ENCODE measurements around the gene C22orf42. TPM values are rescaled to one million over a fixed set of nuclear protein-coding genes. Genes with fewer than 3 reads are reported as not detected.

Gene C22orf42
- total RNA-seq, 3 donors from 2014 or later (not counting 1 experiment from before 2014, with no cell fraction given), result not detected

DNA sequence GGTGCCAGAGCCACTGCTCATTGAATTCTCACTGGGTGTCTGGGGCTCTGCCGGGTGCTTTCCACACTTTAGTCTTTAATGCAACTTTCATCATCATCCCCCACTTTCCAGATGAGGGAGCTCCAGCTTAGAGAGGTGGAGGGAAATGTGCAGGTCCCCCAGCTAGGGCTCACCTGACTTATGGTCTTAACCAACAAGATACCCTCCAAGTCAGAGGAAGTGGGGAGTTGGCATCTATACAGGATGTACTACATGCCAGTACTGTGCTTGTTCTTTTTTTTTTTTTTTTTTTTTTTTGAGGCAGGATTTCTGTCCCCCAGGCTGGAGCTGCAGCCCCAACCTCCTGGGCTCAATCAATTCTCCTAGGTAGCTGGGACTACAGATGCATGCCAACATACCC lies 26.3 kb downstream of the C22orf42 start:
- intact Hi-C loops (cut with micrococcal nuclease), result no loop called here
- peaks cover 0 to 5% of the 10 kb centered on the region in 2 donors for H3K27me3 Mint-ChIP-seq (ENCODE audit: low read depth in 2 of 2)
- peaks cover 5 to 6% of the 10 kb centered on the region in 2 donors for H3K4me1 Mint-ChIP-seq
- no peak overlapping the region for H3K4me3 ChIP-seq (ENCODE audit: low read length)
- TF ChIP-seq, protein P1, sequence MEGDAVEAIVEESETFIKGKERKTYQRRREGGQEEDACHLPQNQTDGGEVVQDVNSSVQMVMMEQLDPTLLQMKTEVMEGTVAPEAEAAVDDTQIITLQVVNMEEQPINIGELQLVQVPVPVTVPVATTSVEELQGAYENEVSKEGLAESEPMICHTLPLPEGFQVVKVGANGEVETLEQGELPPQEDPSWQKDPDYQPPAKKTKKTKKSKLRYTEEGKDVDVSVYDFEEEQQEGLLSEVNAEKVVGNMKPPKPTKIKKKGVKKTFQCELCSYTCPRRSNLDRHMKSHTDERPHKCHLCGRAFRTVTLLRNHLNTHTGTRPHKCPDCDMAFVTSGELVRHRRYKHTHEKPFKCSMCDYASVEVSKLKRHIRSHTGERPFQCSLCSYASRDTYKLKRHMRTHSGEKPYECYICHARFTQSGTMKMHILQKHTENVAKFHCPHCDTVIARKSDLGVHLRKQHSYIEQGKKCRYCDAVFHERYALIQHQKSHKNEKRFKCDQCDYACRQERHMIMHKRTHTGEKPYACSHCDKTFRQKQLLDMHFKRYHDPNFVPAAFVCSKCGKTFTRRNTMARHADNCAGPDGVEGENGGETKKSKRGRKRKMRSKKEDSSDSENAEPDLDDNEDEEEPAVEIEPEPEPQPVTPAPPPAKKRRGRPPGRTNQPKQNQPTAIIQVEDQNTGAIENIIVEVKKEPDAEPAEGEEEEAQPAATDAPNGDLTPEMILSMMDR (IDR thresholded peaks at IDR 0.05), result no peak
- no peak for DNase-seq
- ATAC-seq, result no peak
- no peaks in the 10 kb centered on the region for H3K36me3 Mint-ChIP-seq
- H3K36me3 ChIP-seq (ENCODE audit: control insufficient read depth, insufficient read depth, low read length), result no peaks in the 10 kb centered on the region
- no peak overlapping the region for H3K27ac Mint-ChIP-seq
- no peak overlapping the region for H3K27ac ChIP-seq (ENCODE audit: low read length)
- no peaks in the 10 kb centered on the region for H3K9me3 ChIP-seq (ENCODE audit: control insufficient read depth, insufficient read depth, low read length)
- H3K27me3 ChIP-seq (ENCODE audit: control insufficient read depth, insufficient read depth, low read length), result no peaks in the 10 kb centered on the region
- peaks cover 10% of the 10 kb centered on the region for H3K4me1 ChIP-seq (ENCODE audit: control insufficient read depth, insufficient read depth, low read length)
- no peaks in the 10 kb centered on the region for H3K9me3 Mint-ChIP-seq
- no CpG with 5 or more reads among the region's 1 CpG for WGBS (ENCODE audit: insufficient coverage)
- no peak overlapping the region for H3K4me3 Mint-ChIP-seq

DNA sequence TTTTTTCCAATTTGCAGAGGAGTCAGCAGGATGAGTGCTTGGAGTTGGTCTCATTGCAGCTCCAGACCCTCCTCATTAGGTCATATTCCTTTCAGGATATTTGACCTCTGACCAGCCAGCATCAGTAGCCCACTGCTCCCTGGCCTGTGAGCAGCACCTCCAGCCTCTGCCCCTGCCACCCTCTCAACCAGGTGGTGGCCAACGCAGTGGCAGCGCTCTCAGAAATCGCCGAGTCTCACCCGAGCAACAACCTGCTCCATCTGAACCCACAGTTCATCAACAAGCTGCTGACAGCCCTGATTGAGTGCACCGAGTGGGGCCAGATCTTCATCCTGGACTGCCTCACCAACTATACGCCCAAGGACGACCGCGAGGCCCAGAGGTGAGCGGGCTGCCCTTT lies 27.0 kb downstream of the C22orf42 start:
- Mint-ChIP-seq H3K9me3 (no peaks in the 10 kb centered on the region), H3K4me1 (no peaks in the 10 kb centered on the region), H3K27ac (no peak overlapping the region), H3K27me3 (ENCODE audit: low read depth in 2 of 2) (peaks cover 0 to 5% of the 10 kb centered on the region in 2 donors), H3K4me3 (no peak overlapping the region), H3K36me3 (no peaks in the 10 kb centered on the region)
- TF ChIP-seq, protein P1 (IDR thresholded peaks at IDR 0.05), result no peak
- Histone ChIP-seq H3K4me1 (ENCODE audit: control insufficient read depth, insufficient read depth, low read length) (peaks cover 3% of the 10 kb centered on the region), H3K36me3 (ENCODE audit: control insufficient read depth, insufficient read depth, low read length) (no peaks in the 10 kb centered on the region), H3K4me3 (ENCODE audit: low read length) (no peak overlapping the region), H3K27me3 (ENCODE audit: control insufficient read depth, insufficient read depth, low read length) (no peaks in the 10 kb centered on the region), H3K9me3 (ENCODE audit: control insufficient read depth, insufficient read depth, low read length) (no peaks in the 10 kb centered on the region), H3K27ac (ENCODE audit: low read length) (no peak overlapping the region)
- WGBS (ENCODE audit: insufficient coverage), result 96% methylated on average over 11 of the region's 11 CpGs
- intact Hi-C loops (cut with micrococcal nuclease), result no loop called here
- ATAC-seq, result no peak
- no peak for DNase-seq

DNA sequence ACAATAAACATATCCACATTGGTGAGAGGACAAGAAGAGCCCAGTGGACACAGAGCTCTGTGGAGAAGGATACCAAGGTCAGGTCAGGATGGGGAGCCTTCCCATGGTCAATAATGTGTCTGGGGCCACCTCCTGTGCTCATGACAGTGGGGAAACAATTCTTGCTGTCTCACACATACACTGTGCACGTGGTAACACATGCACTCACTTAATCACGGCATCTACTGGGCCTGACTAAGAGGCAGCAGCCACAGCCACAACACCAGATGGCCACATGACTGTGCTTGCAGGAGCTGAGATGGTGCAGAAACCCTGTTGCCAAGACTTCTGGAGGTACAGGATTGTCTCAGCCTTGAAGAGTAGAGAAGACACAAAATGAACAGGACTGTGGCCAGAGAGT lies 28.6 kb downstream of the C22orf42 start:
- Mint-ChIP-seq H3K4me3 (no peak overlapping the region), H3K27ac (no peak overlapping the region), H3K9me3 (no peaks in the 10 kb centered on the region), H3K36me3 (no peaks in the 10 kb centered on the region), H3K4me1 (no peaks in the 10 kb centered on the region), H3K27me3 (ENCODE audit: low read depth in 2 of 2) (peaks cover 0 to 5% of the 10 kb centered on the region in 2 donors)
- Histone ChIP-seq H3K27ac (ENCODE audit: low read length) (no peak overlapping the region), H3K4me1 (ENCODE audit: control insufficient read depth, insufficient read depth, low read length) (no peaks in the 10 kb centered on the region), H3K4me3 (ENCODE audit: low read length) (no peak overlapping the region), H3K36me3 (ENCODE audit: control insufficient read depth, insufficient read depth, low read length) (no peaks in the 10 kb centered on the region), H3K9me3 (ENCODE audit: control insufficient read depth, insufficient read depth, low read length) (no peaks in the 10 kb centered on the region), H3K27me3 (ENCODE audit: control insufficient read depth, insufficient read depth, low read length) (no peaks in the 10 kb centered on the region)
- ATAC-seq, result no peak
- intact Hi-C loops (cut with micrococcal nuclease), result no loop called here
- no peak for DNase-seq
- WGBS (ENCODE audit: insufficient coverage), result 66% methylated on average over 2 of the region's 2 CpGs
- TF ChIP-seq, protein P1 (IDR thresholded peaks at IDR 0.05), result no peak

DNA sequence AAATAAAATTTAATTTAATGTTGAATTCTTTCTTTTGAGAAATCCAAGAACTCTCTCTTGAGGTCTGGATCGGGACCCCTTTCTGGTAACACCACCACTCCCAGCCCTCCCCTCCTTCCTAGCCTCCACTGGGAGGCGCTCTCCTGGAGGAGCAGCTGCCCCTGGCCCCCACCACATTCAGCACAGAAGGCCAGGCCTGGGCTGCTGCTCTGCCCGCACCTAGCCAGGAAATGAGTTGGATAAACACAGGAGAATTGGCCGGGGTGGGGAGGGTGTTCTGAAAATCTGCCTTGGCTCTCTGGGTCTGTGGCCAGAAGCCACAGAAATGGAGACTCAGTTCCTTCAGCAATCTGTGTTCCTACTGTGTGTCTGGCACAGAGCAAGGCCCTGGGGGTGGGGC lies 31.2 kb downstream of the C22orf42 start:
- Histone ChIP-seq H3K36me3 (ENCODE audit: control insufficient read depth, insufficient read depth, low read length) (no peaks in the 10 kb centered on the region), H3K4me3 (ENCODE audit: low read length) (no peak overlapping the region), H3K27me3 (ENCODE audit: control insufficient read depth, insufficient read depth, low read length) (no peaks in the 10 kb centered on the region), H3K27ac (ENCODE audit: low read length) (no peak overlapping the region), H3K4me1 (ENCODE audit: control insufficient read depth, insufficient read depth, low read length) (no peaks in the 10 kb centered on the region), H3K9me3 (ENCODE audit: control insufficient read depth, insufficient read depth, low read length) (no peaks in the 10 kb centered on the region)
- Mint-ChIP-seq H3K4me1 (no peaks in the 10 kb centered on the region), H3K36me3 (no peaks in the 10 kb centered on the region), H3K27ac (no peak overlapping the region), H3K27me3 (ENCODE audit: low read depth in 2 of 2) (peaks cover 0 to 5% of the 10 kb centered on the region in 2 donors), H3K9me3 (no peaks in the 10 kb centered on the region), H3K4me3 (no peak overlapping the region)
- DNase-seq (no peak), ATAC-seq (no peak)
- 90% methylated on average over 4 of the region's 4 CpGs for WGBS (ENCODE audit: insufficient coverage)
- TF ChIP-seq, protein P1 (IDR thresholded peaks at IDR 0.05), result no peak
- intact Hi-C loops (cut with micrococcal nuclease), result no loop called here

Data from natural killer cell (primary cell).